ENCODE data around the gene GIPR.

GIPR gene

DNA sequence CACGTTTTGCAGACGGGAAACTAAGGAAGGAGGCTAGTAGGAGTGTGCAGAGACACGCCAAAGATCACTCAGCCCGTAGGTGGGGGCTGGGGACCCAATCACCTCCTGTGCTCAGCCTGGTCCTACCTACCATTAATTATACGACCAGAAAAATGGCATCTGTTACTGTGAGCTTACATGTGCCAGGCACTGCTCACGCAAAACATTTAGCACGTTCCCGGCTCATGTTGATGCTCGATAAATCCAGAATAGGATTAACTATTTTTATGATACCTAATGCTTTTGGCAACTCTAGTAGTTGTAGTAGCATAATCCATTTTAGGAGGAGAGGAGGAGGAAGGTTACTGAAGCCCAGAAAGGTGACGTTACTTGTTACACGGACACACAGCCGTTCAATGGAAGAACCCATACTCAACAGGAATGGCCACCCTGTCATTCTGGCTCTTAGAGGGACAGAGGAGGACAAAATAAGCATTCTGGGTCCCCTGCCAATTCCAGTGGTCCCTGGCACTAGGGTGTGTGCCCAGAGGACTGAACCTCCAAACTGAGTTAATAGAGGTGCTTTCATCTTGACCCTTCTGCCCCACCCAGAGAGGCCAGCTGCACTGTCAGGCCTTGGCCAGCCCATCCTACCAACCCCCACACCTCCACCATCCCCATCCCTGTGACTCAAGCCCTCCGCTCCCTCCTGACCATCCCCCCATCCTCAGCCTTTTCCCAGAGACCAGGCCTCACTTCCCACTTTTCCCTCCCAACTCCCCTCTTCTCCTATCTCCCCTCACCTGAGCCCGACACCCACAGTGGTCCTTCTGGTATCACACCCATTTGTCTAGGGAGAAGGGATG lies 23.9 kb upstream of the GIPR start:
- TF ChIP-seq, protein P1, sequence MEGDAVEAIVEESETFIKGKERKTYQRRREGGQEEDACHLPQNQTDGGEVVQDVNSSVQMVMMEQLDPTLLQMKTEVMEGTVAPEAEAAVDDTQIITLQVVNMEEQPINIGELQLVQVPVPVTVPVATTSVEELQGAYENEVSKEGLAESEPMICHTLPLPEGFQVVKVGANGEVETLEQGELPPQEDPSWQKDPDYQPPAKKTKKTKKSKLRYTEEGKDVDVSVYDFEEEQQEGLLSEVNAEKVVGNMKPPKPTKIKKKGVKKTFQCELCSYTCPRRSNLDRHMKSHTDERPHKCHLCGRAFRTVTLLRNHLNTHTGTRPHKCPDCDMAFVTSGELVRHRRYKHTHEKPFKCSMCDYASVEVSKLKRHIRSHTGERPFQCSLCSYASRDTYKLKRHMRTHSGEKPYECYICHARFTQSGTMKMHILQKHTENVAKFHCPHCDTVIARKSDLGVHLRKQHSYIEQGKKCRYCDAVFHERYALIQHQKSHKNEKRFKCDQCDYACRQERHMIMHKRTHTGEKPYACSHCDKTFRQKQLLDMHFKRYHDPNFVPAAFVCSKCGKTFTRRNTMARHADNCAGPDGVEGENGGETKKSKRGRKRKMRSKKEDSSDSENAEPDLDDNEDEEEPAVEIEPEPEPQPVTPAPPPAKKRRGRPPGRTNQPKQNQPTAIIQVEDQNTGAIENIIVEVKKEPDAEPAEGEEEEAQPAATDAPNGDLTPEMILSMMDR (IDR thresholded peaks at IDR 0.05; ENCODE audit: insufficient read depth, low read length, poor library complexity, severe bottlenecking), result no peak
- DNase-seq (ENCODE audit: extremely low read depth, insufficient read length), result no peak
- Histone ChIP-seq H3K4me3 (replicated peaks; ENCODE audit: low read depth, low read length) (peak overlapping the region; percentile 69), H3K36me3 (ENCODE audit: control insufficient read depth, insufficient read depth, low read length) (no peaks in the 10 kb centered on the region), H3K27me3 (replicated peaks; ENCODE audit: control insufficient read depth, insufficient read depth, low read length) (no peaks in the 10 kb centered on the region)

DNA sequence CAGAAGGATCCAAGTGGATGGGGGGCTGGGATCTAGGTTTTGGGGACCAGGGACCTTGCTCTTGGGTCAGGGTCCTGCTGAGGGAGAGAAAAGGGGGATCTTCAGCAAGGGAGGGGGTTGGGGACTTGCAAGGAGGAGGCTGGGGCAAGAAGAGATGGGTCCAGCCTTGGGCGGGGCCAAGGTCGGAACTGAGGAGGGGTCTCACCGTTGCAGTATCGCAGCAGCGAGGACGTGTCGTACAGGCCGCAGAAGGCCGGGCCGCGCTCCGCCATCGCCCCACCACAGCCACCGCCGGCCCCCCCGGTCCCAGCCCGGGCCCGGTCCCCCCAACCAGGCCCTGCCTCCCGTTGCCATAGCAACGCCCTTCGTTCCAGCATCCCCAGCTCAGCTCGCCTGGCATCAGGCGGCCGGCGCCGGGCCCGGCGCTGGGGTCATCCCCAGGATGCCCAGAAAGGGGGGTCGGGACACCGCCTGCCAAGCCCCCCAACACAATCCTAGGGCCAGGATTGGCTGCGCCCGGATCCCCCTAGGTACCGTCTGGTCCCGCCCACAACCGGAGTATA lies 22.9 kb upstream of the GIPR start:
- TF ChIP-seq, protein P1 (IDR thresholded peaks at IDR 0.05; ENCODE audit: insufficient read depth, low read length, poor library complexity, severe bottlenecking), result no peak
- peak overlapping the region; percentile 69 for H3K4me3 ChIP-seq (replicated peaks; ENCODE audit: low read depth, low read length)
- no peaks in the 10 kb centered on the region for H3K27me3 ChIP-seq (replicated peaks; ENCODE audit: control insufficient read depth, insufficient read depth, low read length)

DNA sequence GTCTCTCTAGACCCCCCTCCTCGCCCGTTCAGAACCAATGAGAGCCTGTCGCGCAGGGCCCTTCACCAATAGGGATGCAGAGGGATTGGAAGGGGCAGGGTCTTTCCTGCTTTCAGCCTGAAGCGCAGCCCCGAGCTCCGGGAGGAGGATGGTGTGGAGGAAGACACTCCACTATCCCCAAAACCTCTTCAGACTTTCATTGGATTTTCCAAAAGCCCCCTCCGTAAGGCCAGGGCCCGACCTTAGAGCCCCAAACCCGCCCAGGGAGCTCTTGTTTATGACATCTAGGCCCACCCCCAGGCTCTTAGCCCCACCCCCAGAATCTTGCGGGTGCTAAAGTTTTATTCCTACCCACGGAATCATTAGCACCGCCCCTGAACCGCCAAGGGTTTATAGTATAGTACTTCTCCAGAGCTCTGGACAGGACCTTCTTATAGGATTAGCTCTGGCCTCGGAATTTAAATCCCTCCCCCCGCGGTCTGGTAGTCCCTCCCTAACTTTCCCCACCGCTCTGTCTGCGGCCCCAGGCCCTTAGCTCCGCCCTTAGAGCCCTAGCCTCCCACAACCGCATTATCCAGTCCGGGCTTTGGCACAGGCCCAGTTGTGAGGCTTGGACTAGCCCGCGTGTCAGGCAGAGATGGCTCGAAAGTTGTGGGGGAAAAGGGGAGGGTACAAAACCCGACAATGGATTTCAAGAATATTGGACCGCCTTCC lies 22.2 kb upstream of the GIPR start:
- Histone ChIP-seq H3K4me3 (replicated peaks; ENCODE audit: low read depth, low read length) (peak overlapping the region; percentile 69), H3K27me3 (replicated peaks; ENCODE audit: control insufficient read depth, insufficient read depth, low read length) (no peaks in the 10 kb centered on the region), H3K36me3 (ENCODE audit: control insufficient read depth, insufficient read depth, low read length) (no peaks in the 10 kb centered on the region)
- peak; percentile 88 for DNase-seq (ENCODE audit: extremely low read depth, insufficient read length)
- TF ChIP-seq, protein P1 (IDR thresholded peaks at IDR 0.05; ENCODE audit: insufficient read depth, low read length, poor library complexity, severe bottlenecking), result no peak

More for the DNA sequence above, 22.9 kb upstream of the GIPR start:
- H3K36me3 ChIP-seq (ENCODE audit: control insufficient read depth, insufficient read depth, low read length), result no peaks in the 10 kb centered on the region
- DNase-seq (ENCODE audit: extremely low read depth, insufficient read length), result no peak

DNA sequence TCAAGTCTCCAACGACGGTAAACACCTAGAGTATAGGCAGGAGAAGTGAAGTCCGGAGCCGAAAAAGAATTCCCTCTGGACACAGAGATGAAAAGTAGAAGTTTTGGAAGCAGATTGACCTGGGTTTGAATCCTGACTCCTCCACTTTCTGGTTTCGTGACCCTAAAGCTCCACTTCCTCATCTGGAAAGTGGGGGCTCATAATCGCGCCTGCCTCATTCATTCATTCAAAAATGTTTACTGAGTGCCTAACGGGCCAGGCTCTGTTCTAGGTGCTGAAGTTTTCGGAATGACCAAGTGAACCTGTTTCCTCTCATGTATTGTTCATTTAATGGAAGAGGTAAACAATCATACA lies 21.7 kb upstream of the GIPR start:
- Histone ChIP-seq H3K4me3 (replicated peaks; ENCODE audit: low read depth, low read length) (no peak overlapping the region; the same call in 1 of the 2 replicates), H3K27me3 (replicated peaks; ENCODE audit: control insufficient read depth, insufficient read depth, low read length) (no peaks in the 10 kb centered on the region), H3K36me3 (ENCODE audit: control insufficient read depth, insufficient read depth, low read length) (no peaks in the 10 kb centered on the region)
- no peak for DNase-seq (ENCODE audit: extremely low read depth, insufficient read length)
- TF ChIP-seq, protein P1 (IDR thresholded peaks at IDR 0.05; ENCODE audit: insufficient read depth, low read length, poor library complexity, severe bottlenecking), result no peak

DNA sequence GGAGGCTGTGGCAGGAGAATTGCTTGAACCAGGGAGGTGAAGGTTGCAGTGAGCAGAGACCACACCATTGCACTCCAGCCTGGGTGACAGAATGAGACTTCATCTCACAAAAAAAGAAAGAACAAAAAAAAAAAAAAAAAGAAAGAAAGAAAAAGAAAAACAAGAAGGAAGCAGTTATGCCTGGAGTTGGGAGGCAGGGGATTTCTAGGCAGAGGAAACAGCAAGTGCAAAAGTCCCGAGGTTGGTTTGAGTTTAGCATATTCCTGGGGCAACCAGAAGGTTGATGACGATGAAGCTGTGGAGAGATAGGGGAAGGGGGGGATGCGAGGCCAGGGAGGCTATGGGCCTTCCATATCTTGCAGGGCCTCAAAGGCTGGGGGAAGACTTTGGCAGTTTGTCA lies 17.3 kb upstream of the GIPR start:
- H3K36me3 ChIP-seq (ENCODE audit: control insufficient read depth, insufficient read depth, low read length), result no peaks in the 10 kb centered on the region
- TF ChIP-seq, protein P1 (IDR thresholded peaks at IDR 0.05; ENCODE audit: insufficient read depth, low read length, poor library complexity, severe bottlenecking), result no peak
- no peak overlapping the region for H3K4me3 ChIP-seq (replicated peaks; ENCODE audit: low read depth, low read length)
- H3K27me3 ChIP-seq (replicated peaks; ENCODE audit: control insufficient read depth, insufficient read depth, low read length), result no peaks in the 10 kb centered on the region
- DNase-seq (ENCODE audit: extremely low read depth, insufficient read length), result no peak

Measured in GM06990 (cell line).